Inflammatory macrophage treated with lipopolysaccharide for 4 hours (primary cell): ENCODE data around the gene IPO5.
"Not testable (repeated sequence)": the region's sequence is repeated elsewhere in the genome, so short reads cannot be mapped to it uniquely, and the experiment has no call there.

Source experiments
- DNase-seq: peaks from one replicate; pipeline ENCODE4 v3.0.0-alpha.2; 2020

The IPO5 gene

GRCh38 chr13:97951376-97951775 is 2.1 kb upstream of the IPO5 start:
- DNase-seq, result no peak

GRCh38 chr13:97952831-97953230 is 644 bp upstream of the IPO5 start:
- DNase-seq, result not testable (repeated sequence)

GRCh38 chr13:97961340-97961739 is 7.9 kb downstream of the IPO5 start:
- DNase-seq, result no peak

- no peak for DNase-seq
Observed at GRCh38 chr13:97962887-97963286, 9.4 kb downstream of the IPO5 start.

- DNase-seq, result no peak
Observed at GRCh38 chr13:97967226-97967625, 13.8 kb downstream of the IPO5 start.

- DNase-seq, result no peak
Observed at GRCh38 chr13:97967948-97968347, 14.5 kb downstream of the IPO5 start.

GRCh38 chr13:97971519-97971918 is 18.0 kb downstream of the IPO5 start:
- DNase-seq, result no peak

- no peak for DNase-seq
Observed at GRCh38 chr13:97974773-97975172, 21.3 kb downstream of the IPO5 start.

GRCh38 chr13:97975280-97975847 is 21.9 kb downstream of the IPO5 start:
- no peak for DNase-seq

GRCh38 chr13:97975848-97976609 is 22.6 kb downstream of the IPO5 start:
- DNase-seq, result peak; percentile 88

GRCh38 chr13:97976610-97977521 is 23.4 kb downstream of the IPO5 start:
- peak; percentile 15 for DNase-seq

- DNase-seq, result no peak
Observed at GRCh38 chr13:97977982-97978381, 24.5 kb downstream of the IPO5 start.

GRCh38 chr13:97978651-97979050 is 25.2 kb downstream of the IPO5 start:
- DNase-seq, result no peak

GRCh38 chr13:97979051-97979450 is 25.6 kb downstream of the IPO5 start:
- no peak for DNase-seq

- DNase-seq, result no peak
Observed at GRCh38 chr13:97979556-97979955, 26.1 kb downstream of the IPO5 start.

- DNase-seq, result no peak
Observed at GRCh38 chr13:97982286-97982685, 28.8 kb downstream of the IPO5 start.

- peak; percentile 56 for DNase-seq
Observed at GRCh38 chr13:97986835-97987234, 33.4 kb downstream of the IPO5 start.

GRCh38 chr13:97999653-98000052 is 46.2 kb downstream of the IPO5 start:
- DNase-seq, result no peak

- DNase-seq, result no peak
Observed at GRCh38 chr13:98004107-98004506, 50.6 kb downstream of the IPO5 start.

GRCh38 chr13:98004997-98005396 is 51.5 kb downstream of the IPO5 start:
- DNase-seq, result not testable (repeated sequence)

GRCh38 chr13:98007001-98007400 is 53.5 kb downstream of the IPO5 start:
- DNase-seq, result no peak

GRCh38 chr13:98013241-98013640 is 59.8 kb downstream of the IPO5 start:
- DNase-seq, result no peak

- peak; percentile 17 for DNase-seq
Observed at GRCh38 chr13:98014766-98015165, 61.3 kb downstream of the IPO5 start.

GRCh38 chr13:98018293-98018692 is 64.8 kb downstream of the IPO5 start:
- DNase-seq, result no peak
